Panc1 (cell line): ENCODE data around the gene GPR153. TPM values are rescaled to one million over a fixed set of nuclear protein-coding genes. Genes with fewer than 3 reads are reported as not detected.

Source experiments
- ATAC-seq: fragments of 200-7000 bp; cut with Tn5 transposase; 2 replicates; pipeline ENCODE4 v1.9.1; 2020; ENCODE audit warnings: mild to moderate bottlenecking, moderate library complexity
- BruUV-seq: library from RNA; stranded (reverse); fragments of 400-500 nt; replicated peaks from 2 replicates; lab custom pipeline; 2021; lab: Mats Ljungman, UMichigan
- CTCF ChIA-PET: fragments of 300-600 bp; sonication (Branson Sonifier 250); formaldehyde crosslinking; loops from one replicate; lab custom pipeline; 2022; ENCODE audit warnings: antibody characterized with exemption; lab: Charles Lee
- POLR2A ChIA-PET: fragments of 300-600 bp; sonication (Branson Sonifier 250); formaldehyde crosslinking; loops from one replicate; lab custom pipeline; 2022; ENCODE audit warnings: antibody characterized with exemption; lab: Charles Lee
- DNase-seq: peaks from one replicate; pipeline ENCODE4 v3.0.0-alpha.2; 2010; ENCODE audit warnings: low read depth, low spot score
- H3K27ac ChIP-seq: 2 replicates; pipeline ENCODE4 v1.5.1; 2011; ENCODE audit warnings: mild to moderate bottlenecking, low read length, inconsistent platforms
- H3K27me3 ChIP-seq: fragments of 200-500 bp; sonication (Bioruptor generic); 2 replicates; pipeline ENCODE4 v1.6.0; 2014; ENCODE audit warnings: low read length, inconsistent platforms; ENCODE audit not compliant: control insufficient read depth, insufficient read depth
- H3K36me3 ChIP-seq: fragments of 200-500 bp; sonication (Bioruptor generic); 2 replicates; pipeline ENCODE4 v1.5.1; 2014; ENCODE audit warnings: inconsistent platforms, mild to moderate bottlenecking, low read length, moderate library complexity; ENCODE audit not compliant: control insufficient read depth, insufficient read depth
- H3K4me1 ChIP-seq: 2 replicates; pipeline ENCODE4 v1.5.1; 2011; ENCODE audit warnings: inconsistent platforms, mild to moderate bottlenecking, low read length, moderate library complexity; ENCODE audit not compliant: control insufficient read depth, insufficient read depth
- H3K4me3 ChIP-seq, 2 experiments: 2 replicates each; pipeline ENCODE4 v1.5.1; 2011 to 2012; ENCODE audit warnings: low read depth in 2 of 2, low read length in 2 of 2, mild to moderate bottlenecking in 2 of 2, inconsistent platforms in 1 of 2, moderate library complexity in 1 of 2
- H3K9me3 ChIP-seq: fragments of 200-500 bp; sonication (Bioruptor generic); 2 replicates; pipeline ENCODE4 v1.5.1; 2014; ENCODE audit warnings: low read depth, mild to moderate bottlenecking, inconsistent platforms, low read length, moderate library complexity; ENCODE audit not compliant: control insufficient read depth, insufficient read depth
- CTCF ChIP-seq: fragments of 450-650 bp; IDR thresholded peaks from 2 replicates; pipeline ENCODE4 v1.5.1; 2017; ENCODE audit warnings: mild to moderate bottlenecking
- POLR2AphosphoS5 ChIP-seq: IDR thresholded peaks from 2 replicates; pipeline ENCODE4 v1.6.1; 2012; ENCODE audit warnings: mild to moderate bottlenecking, low read depth, low read length, moderate library complexity
- REST ChIP-seq, 2 experiments: IDR thresholded peaks; 2 replicates each; pipeline ENCODE4 v1.6.1; 2011 to 2012; ENCODE audit warnings: low read depth in 2 of 2, control low read depth in 1 of 2, low read length in 1 of 2, mild to moderate bottlenecking in 1 of 2, moderate library complexity in 1 of 2; ENCODE audit not compliant: insufficient read depth in 1 of 2
- SIN3A ChIP-seq: IDR thresholded peaks from 2 replicates; pipeline ENCODE4 v1.6.1; 2012; ENCODE audit warnings: low read depth, mild to moderate bottlenecking, low read length, moderate library complexity, borderline replicate concordance; ENCODE audit not compliant: insufficient read depth
- TCF7L2 ChIP-seq: IDR thresholded peaks from 2 replicates; pipeline ENCODE4 v1.6.1; 2011; ENCODE audit warnings: mild to moderate bottlenecking, low read depth, low read length, inconsistent platforms
- in situ Hi-C: cut with HindIII; loops from 2 replicates; pipeline ENCODE4 v1.10.0; 2016; ENCODE audit warnings: low sequenced_read_pairs, low pct_unique_long_range_greater_than_20kb
- intact Hi-C: fragments of 100-400 bp; cut with micrococcal nuclease; formaldehyde crosslinking; loops from one replicate; pipeline ENCODE4 v1.10.0; 2022; ENCODE audit not compliant: unreplicated experiment
- total RNA-seq: library from RNA; stranded (reverse); gene quantifications from one replicate; pipeline ENCODE4 v1.2.1, GENCODE V29; 2021; ENCODE audit not compliant: unreplicated experiment

GPR153 gene
- total RNA-seq, 1 experiment from 2014 or later: 5.5 TPM

- DNase-seq (no peak), ATAC-seq (no peak)
- no peaks in the 10 kb centered on the region for H3K27me3 ChIP-seq
- ChIA-PET POLR2A (interaction anchor here (0.6 kb wide), 2 partner anchors 101 to 181 kb away, joined by 3 to 5 read pairs; no protein-coding TSS in a partner anchor), CTCF (interaction anchor here (0.7 to 0.9 kb wide), 2 partner anchors 85 to 95 kb away, joined by 3 to 6 read pairs; no protein-coding TSS in a partner anchor)
- TF ChIP-seq SIN3A (no peak), CTCF (no peak), POLR2AphosphoS5 (no peak), REST (IDR thresholded peaks at IDR 0.05; ENCODE audit: insufficient read depth in 1 of 2, low read depth in 2 of 2, low read length in 1 of 2) (no peak), TCF7L2 (no peak)
- in situ Hi-C loops (no loop called here), intact Hi-C loops (no loop called here)
- no TSS peak for BruUV-seq
- H3K27ac ChIP-seq: no peak overlapping the region
- H3K36me3 ChIP-seq: no peaks in the 10 kb centered on the region
- no peaks in the 10 kb centered on the region for H3K4me1 ChIP-seq
- H3K9me3 ChIP-seq: no peaks in the 10 kb centered on the region
- H3K4me3 ChIP-seq: no peak overlapping the region
Observed at GRCh38 chr1:6258675-6259074, 2.2 kb downstream of the GPR153 start.

DNA sequence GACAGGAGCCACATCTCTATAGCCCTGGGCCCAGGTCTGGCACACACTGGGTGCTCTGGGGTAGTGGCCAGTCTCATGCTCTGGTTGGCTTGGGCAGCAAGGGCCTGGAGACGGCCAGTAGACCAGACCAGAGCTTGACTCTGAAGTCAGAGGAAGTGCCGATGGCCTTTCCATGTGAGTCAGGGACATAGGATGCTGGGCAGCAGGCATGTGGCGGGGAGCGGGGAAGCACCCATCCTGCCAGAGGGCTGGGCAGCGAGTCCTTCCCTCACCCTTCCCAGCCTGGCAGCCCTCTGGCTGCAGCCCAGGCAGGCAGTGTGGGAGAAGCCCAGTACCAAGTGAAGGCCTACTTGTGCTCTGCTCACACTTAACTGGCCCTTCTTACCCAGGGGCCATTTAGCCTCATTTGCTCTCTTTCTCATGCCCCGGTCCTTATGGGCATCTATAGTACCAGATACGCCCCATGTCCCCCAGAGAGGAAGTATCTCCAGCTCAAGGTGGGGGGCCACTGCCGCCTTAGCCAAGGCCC is 3.3 kb downstream of the GPR153 start:
- Histone ChIP-seq H3K27me3 (no peaks in the 10 kb centered on the region), H3K27ac (no peak overlapping the region), H3K4me3 (no peak overlapping the region), H3K36me3 (no peaks in the 10 kb centered on the region), H3K9me3 (no peaks in the 10 kb centered on the region), H3K4me1 (no peaks in the 10 kb centered on the region)
- in situ Hi-C loops: no loop called here
- no peak for ATAC-seq
- DNase-seq: no peak
- POLR2A ChIA-PET: no interaction called here
- no TSS peak for BruUV-seq
- intact Hi-C loops: no loop called here
- TF ChIP-seq SIN3A (no peak), REST (IDR thresholded peaks at IDR 0.05; ENCODE audit: insufficient read depth in 1 of 2, low read depth in 2 of 2, low read length in 1 of 2) (no peak), CTCF (no peak), POLR2AphosphoS5 (no peak), TCF7L2 (no peak)
- CTCF ChIA-PET: no interaction called here
